GM13976 (cell line): ENCODE results near the gene FREM2.

ENCODE experiments used
- DNase-seq: peaks from one replicate; pipeline ENCODE4 v3.0.0; 2012; ENCODE audit warnings: low spot score
- in situ Hi-C: fragments of 300-500 bp; cut with MboI; formaldehyde crosslinking; loops from one replicate; pipeline ENCODE4 v1.12.0; 2022; ENCODE audit warnings: low sequenced_read_pairs, mixed read lengths, inconsistent platforms; ENCODE audit not compliant: unreplicated experiment
- TF ChIP-seq, protein P1 (sequence below): IDR thresholded peaks from 2 replicates; pipeline ENCODE4 v1.5.1; 2012; ENCODE audit warnings: borderline replicate concordance, mild to moderate bottlenecking; ENCODE audit not compliant: insufficient read depth; ENCODE audit errors: extremely low read depth, missing control alignments, control extremely low read depth

The FREM2 gene

DNA sequence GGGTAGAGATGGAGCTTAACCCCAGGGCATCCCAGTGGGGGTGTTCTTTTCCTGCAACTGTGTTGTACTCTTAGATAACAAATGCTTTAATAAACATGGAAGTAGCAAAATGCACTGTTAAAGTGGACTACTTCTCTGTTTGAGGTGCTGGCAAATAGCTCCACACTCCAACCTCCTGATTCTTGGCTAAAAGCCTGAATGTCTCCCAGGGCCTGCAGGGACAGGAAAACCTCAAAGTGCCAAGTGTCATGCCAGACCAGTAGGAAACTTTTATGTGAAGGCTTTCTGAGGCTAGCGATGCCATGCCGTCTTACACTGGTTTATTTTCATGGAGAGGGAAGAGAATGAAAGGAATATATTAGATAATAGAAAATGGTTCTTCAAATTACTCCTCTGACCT lies 6.8 kb downstream of the FREM2 start:
- DNase-seq = no peak
- TF ChIP-seq, protein P1, sequence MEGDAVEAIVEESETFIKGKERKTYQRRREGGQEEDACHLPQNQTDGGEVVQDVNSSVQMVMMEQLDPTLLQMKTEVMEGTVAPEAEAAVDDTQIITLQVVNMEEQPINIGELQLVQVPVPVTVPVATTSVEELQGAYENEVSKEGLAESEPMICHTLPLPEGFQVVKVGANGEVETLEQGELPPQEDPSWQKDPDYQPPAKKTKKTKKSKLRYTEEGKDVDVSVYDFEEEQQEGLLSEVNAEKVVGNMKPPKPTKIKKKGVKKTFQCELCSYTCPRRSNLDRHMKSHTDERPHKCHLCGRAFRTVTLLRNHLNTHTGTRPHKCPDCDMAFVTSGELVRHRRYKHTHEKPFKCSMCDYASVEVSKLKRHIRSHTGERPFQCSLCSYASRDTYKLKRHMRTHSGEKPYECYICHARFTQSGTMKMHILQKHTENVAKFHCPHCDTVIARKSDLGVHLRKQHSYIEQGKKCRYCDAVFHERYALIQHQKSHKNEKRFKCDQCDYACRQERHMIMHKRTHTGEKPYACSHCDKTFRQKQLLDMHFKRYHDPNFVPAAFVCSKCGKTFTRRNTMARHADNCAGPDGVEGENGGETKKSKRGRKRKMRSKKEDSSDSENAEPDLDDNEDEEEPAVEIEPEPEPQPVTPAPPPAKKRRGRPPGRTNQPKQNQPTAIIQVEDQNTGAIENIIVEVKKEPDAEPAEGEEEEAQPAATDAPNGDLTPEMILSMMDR = no peak
- in situ Hi-C loops = no loop called here

DNA sequence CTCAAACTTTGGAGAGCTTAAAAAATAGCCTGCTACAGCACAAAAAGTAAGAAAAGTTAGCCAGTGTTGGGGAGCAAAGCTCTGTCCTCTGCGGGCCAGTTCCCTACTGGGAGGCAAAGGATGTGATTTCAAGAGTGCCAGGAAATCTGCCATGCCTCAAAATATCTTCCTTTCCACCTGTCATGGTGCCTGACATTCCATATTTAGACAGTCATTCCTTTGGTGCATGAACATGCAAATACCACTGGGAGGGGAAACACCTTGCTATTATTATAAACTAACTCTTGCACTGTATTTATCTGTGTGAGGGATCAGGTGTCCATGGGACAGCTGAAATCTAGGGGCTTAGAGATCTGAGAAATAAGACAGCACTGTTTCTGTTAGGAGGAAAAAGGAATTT lies 10.3 kb downstream of the FREM2 start:
- in situ Hi-C loops = no loop called here
- TF ChIP-seq, protein P1 = no peak
- DNase-seq = no peak

DNA sequence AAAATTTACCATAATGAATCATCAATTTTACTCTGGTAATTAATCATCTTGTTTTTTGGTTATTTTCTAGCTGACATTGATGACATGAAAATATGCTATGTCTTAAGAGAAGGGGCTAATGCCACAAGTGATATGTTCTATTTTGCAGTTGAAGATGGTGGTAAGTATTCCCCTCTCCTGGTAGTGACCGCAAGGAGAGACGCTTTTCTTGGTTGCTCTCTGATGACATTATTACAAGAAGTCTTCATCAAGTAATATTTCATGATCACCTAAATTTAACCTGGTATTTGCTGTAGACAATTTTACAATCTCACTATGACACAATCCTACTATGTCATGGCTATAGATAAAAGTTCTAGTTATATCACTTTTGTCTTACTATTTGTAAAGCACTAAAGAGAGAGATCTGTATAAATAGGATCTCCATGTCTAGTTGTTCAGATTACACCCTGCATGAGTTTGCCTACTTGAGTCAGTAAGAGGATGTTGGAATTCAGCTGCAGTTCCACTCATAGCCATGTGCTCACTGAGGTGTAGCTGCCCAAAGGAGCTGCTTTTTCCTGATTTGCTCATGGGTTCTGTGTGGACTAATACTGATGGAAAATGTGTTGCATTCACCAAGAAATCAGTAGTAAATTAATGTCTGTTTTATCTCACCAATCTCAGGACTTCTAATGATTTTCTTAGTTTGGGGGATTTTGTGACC lies 10.9 kb downstream of the FREM2 start:
- in situ Hi-C loops = no loop called here
- TF ChIP-seq, protein P1 = no peak
- DNase-seq = no peak

DNA sequence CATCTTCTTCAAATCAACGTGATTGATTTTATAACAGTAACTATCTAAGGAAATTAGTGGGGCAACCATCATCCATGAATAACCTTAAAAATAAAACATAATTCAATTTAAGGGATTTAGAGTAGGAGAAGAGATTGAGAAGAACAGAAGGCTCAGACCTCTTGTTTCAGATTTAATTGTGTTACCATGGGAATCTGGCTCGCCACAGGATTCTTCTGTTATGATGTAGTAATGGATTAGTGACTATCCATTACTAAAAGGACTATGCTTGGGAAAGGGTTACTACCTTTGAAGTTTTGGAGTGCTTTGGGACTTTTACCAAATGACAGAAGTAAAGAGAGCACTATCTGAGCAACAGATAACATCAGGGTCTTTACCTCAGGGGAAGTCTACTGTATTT lies 13.2 kb downstream of the FREM2 start:
- DNase-seq = no peak
- in situ Hi-C loops = no loop called here
- TF ChIP-seq, protein P1 = no peak

DNA sequence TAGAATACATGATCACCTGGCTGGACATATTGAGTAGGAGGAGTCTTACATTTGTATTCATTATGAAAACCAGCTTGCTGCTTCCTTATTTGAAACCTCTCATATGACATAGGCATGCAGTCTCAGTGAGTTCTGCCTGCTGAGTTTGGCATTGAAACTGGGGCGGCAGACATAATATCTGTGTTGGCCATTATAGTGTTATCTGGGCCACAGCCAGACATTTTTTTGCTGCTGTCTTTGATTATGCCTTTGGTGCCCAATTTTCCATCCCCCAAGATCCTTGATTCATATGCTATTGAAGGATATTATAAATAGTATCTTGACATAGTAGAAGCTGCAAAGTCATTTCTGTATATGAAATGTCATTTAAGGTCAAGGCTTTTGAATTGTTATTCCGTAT lies 15.8 kb downstream of the FREM2 start:
- no peak for DNase-seq
- in situ Hi-C loops = no loop called here
- TF ChIP-seq, protein P1 = no peak

DNA sequence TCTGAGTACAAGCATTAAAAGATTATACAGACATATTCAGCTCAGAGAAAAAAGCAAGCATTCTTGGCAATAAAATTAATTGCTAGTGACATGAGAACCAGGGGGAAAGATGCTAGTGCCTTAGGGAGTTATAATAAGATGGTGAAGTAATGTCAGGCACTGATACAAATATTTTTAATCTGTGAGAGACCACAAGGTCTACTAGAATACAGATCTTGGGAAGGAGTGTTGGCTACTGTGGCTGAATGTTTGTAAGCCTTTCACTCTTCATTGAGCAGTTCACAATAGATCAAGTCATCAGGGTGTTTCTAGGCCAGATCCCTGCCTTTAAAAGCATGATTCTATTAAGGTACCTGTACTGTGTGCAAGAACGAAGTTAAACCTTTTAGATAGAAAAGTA lies 16.4 kb downstream of the FREM2 start:
- DNase-seq = no peak
- in situ Hi-C loops = no loop called here
- TF ChIP-seq, protein P1 = no peak
